GM19099 (cell line): ENCODE results near the gene KSR1.

Source experiments
- POLR2A ChIP-seq: IDR thresholded peaks from 3 replicates; pipeline ENCODE4 v1.6.1; 2011; ENCODE audit warnings: low read depth; ENCODE audit not compliant: insufficient read length; ENCODE audit errors: extremely low read depth

The KSR1 gene

DNA sequence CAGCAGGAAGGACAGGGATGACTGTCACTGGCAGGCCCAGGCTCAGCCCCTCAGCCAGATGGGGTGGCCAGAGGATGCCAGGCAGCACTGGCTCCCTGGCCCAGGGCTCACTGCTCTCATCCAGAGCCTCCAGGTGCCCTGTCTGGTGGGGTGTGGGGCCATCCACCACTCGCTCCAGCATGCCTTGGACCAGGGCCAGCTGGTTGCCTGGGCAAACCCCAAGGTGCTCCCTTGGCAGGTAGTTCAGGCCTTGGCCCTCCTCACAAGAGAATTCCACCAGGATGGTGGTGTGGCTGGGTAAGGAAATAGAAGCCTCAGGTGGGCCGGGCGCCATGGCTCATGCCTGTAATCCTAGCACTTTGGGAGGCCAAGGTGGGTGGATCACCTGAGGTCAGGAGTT is 204.2 kb downstream of the KSR1 start:
- no peak for TF ChIP-seq POLR2A

DNA sequence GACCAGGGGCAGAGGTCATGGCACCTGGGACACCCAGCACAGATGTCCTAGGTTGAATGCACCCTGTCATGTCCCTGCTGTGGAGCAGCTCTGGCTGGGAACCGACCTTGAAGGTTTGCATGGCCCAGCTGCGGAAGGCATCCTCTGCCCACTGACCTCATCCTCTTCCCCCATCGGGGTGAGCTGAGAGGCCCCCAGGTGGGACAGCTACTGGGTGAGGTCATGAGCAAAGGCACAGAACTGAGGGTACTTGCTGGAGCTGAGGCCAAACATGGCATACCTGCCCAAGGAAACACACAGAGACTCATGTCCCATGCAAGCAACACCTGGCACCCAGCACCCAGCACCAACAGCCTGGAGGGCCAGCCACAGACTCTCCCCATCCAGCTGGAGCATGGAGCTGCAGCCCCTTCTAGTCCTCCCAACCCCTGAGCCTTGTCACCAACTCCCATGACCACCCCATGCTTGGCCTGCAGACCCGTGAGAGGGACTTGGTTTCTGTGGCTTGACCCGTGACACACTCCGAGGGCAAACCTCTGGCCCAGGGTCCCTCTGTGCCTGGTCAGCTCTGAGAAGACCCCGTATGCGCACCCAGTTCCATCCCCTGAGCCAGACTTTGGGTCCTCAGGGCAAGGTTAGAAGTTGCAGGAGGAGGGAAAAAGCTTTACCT is 207.8 kb downstream of the KSR1 start:
- no peak for TF ChIP-seq POLR2A

DNA sequence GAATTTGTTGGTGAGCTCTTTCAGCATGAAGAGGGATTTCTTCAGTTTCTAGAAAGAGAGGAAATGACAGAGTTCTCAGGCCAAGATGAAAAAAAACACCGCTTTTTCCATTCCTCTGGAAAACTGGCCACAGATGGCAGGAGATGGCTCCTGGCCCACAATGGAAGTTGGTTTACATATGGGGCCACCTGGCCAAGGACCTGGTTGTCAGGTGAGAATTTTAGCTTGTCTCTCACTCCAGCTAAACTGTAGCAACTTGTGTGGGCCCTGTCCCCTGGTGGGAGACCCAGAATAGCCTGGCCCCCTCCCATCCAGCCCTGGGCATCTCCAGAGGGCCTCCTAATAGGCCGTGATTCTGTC is 208.3 kb downstream of the KSR1 start:
- no peak for TF ChIP-seq POLR2A

DNA sequence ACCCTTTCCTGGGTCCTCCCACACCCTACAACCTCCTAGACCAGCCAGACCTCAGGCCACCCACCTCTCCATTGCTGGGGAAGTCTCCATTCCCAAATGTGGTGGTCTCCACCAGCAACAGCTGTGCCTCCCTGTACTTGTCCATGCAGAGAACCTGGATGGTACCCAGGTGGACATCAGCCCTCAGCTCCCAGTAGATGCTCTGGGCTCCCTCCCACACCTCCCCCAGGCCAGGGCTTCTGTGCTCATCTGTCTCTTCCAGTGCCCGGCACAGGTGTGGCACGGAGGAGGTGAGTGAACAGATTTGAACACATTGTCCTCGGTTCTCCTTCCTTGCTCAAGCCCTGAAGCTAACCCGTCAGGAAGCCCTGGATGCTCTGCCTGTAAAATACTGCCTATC is 209.3 kb downstream of the KSR1 start:
- TF ChIP-seq POLR2A: no peak

DNA sequence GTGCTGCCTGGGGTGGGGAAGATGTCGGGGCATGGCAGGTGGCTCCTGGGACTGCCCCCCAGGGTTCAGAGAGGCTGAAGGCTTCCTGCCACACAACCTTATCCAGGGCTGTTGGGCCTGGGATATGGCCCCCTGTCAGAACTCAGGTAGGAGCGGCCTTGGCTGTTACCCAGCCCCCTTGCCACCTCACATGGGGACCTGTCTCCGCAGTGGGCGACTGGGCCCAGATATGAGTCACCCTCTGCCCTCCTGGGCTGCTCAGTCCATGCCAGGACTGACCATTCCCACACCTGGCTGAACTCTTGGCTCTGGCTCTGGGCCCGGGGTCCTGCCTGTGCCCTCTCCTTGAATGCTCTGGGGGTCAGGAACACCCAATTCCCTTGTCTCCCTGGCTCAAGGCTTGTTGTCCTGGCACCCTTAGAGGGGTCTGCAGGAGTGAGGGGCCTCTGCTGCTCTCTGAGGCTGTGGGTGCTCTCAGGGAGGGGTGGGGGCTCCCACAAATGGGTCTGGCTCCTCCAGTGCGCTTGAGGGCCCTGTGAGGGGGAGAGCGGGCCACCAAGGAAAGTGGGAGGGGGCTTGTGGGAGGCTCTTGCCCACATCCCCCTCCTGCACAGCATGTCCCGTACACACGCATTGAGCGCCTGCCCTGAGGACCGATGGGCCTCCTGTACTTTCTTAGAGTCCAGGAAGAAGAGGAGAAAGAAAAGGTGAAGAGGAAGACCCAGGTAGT is 210.7 kb downstream of the KSR1 start:
- TF ChIP-seq POLR2A: no peak

DNA sequence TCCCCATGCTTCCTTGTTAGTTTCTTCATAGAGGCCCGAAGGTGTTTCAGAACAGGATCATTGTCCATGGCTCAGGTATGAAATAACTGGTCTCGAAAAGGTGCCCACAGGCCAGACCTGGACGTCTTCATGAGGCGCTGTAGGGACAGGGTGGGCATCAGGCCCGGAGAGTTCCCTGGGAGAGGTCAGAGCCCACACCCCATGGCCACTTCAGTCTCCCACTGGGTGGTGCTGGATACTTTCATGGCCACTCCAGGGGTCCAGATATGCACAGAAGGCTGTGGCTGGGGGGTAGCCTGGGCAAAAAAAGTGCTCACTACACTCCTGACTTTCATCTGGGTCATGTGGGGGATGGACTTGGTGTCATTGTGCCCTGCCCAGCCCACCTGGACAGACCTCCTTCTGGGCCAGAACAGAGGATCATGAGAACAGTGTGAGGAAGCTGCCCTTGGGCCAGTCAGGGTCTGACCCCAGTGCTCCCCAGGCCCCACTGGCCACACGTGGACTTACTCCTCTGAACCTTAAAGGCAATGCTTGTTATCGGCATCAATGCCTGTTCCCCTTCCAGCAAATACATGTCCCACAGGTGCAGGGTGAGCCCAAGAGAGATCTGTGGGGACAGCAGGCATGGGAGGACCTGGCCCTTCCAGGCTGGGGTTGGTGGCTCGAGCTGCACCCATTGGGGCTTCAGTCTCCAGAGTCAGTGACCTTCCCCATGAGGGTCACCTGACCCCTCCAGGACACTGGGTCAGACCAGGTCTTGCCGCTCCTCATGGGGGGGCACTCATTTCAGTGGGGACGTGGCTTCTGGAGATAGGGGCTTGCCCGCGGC is 211.6 kb downstream of the KSR1 start:
- TF ChIP-seq POLR2A: no peak

DNA sequence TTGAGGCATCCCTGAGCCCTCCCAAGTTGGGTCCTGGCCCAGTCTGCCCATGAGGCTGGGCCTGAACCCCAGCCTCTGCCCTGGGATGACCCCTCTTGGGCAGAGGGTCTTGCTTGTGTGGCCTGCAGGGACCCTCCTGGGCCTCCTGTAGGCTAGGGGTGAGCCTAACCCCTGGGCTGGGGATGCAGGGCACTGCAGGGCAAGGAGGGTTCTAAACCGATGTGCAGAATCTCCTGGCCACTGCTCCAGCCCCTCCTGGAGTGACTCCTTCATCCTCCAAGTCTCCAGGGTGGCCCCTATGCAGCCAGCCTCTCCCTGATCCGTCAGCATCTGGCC is 212.2 kb downstream of the KSR1 start:
- no peak for TF ChIP-seq POLR2A

DNA sequence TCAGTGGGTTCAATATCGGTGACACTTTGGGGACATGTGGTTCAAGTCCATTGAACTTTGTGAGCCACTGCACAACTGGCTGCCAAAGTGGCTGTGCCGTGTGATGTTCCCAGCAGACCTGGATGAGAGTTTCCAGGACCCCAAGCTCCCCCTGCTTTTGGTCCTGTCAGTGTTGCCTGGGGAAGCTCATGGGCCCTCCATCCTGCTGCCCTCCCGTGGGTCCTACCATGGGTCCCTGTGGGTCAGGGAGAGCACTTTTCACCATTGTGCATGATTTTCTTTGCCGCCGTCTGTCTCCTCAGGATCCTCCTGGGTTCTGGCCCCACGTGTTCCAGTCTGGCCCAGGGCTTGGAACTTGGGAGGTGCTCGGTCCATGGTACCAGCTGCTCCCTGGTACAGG is 212.9 kb downstream of the KSR1 start:
- no peak for TF ChIP-seq POLR2A

DNA sequence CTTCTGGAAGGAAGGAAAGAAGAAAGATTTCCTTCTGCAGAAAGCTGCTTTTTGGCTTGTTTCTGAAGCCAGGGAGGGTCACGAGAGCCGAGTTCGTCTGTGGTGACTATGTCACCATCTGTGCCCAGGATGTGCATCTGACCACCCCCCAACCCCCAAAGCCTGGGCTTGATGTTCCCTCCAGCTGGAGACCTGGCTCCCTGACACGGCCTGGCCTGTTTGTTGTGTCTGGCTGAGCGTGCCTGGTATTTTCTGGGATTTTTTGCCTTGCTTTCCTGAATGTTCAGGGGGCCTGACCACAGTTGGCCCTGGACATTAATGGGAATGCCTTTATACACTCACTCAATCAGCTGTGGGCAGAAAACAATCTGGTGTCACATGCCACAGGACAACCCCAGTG is 213.6 kb downstream of the KSR1 start:
- no peak for TF ChIP-seq POLR2A

DNA sequence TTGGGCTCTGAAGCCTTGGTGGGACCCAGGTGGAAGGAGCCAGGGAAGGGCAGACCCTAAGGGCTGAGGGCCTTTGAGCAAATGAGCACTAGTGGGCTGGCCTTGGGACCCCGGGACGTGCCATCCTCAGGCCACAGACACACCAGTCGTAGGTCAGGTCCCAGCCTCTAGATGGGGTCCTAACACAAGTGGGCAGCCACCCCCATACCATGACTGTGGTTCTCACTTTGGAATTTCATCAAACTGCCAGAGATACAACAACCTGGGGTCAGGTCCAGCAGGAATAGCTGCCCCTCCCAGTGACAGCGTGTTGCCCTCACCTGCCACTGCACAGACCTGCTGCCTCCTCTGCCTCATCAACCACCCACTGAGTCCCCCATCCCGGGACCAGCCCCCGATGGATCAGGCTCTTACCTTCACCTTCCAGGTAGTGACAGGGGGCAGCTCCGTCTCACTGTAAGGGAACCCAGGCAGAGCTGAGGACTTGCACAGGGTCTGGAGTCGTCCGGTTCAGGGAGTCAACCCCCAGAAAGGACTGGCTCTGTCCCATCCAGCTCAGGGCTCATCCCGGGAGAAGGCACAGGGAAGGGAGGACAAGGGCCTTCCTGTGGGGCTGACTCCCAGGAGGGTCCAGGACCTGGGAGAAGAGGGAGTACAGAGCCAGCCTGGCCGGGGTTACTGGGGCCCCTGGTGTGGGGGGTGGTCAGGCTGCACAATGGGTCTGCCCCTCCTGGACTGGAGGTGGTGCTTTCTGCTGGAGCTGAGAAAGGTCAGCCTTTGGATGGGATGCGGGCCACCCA is 214.7 kb downstream of the KSR1 start:
- no peak for TF ChIP-seq POLR2A

DNA sequence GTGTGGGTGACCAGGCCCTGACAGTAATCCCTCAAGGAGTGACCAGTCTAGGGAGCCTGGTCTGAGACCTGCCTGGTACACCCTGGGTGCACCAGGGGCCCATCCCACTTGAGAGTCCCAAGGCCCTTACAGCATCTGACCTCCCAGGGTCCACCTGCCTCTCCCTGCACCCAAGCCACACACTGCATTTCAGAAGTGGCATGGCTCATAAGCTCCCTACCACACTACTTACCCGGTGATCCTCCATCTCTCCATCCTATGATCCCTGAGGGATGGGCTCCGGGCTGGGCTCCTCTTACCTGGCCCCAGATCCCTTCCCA is 215.3 kb downstream of the KSR1 start:
- no peak for TF ChIP-seq POLR2A

DNA sequence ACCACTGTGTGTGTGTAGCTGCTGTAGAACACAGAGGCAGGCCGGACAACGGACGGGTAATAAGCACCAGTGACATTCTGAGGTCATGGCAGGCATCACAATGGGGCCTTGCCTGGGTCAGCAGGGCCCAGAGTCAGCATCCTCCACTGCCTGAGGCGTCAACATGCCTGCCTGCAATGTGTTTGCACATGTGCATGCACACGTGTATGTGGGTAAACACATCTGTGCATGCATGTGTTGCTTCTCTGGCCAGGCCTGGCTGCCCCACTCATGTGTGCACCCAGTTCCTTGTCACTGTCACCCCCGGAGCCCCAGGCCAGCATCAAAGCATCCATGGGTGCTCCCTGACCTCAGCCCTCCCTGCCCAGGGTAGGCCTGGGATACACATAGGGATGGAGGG is 218.1 kb downstream of the KSR1 start:
- no peak for TF ChIP-seq POLR2A
